Keratinocyte (primary cell): Measurements from ENCODE around the gene KCNK7.

Source experiments
- EZH2 ChIP-seq: IDR thresholded peaks from one replicate; pipeline ENCODE4 v1.6.1; 2012; ENCODE audit warnings: inconsistent platforms, mild to moderate bottlenecking, low read length, moderate library complexity
- TF ChIP-seq, protein P1 (sequence below), 3 experiments: IDR thresholded peaks in 1 of 3; conservative IDR thresholded peaks in 1 of 3; optimal IDR thresholded peaks in 1 of 3; 2 replicates in 2 of 3; 3 replicates in 1 of 3; pipeline versions ENCODE3 to v1.5.1; 2011; ENCODE audit warnings: low read length in 3 of 3, mild to moderate bottlenecking in 3 of 3, moderate library complexity in 2 of 3, control low read depth in 1 of 3, inconsistent platforms in 1 of 3; ENCODE audit not compliant: insufficient read depth in 2 of 3; ENCODE audit errors: extremely low read depth in 1 of 3

DNA sequence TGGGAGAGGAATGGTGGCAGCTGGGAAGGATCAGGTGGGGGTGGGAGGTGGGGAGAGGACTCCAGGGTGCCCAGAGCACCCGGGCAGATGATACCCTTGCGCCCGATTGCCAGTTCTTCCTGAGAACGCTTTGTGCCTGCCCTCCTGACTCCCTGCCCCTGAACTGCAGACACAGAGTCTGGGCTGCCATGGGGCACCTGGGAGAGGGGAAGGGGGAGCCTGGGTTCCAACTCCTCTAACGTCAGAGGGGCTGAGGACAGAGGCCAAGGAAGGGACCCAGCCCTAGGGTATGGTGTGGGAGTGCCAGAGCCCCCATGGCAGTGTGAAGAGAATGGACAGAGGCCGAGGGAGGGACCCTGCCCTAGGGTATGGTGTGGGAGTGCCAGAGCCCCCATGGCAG, 920 bp upstream of the KCNK7 start:
- TF ChIP-seq, protein P1, sequence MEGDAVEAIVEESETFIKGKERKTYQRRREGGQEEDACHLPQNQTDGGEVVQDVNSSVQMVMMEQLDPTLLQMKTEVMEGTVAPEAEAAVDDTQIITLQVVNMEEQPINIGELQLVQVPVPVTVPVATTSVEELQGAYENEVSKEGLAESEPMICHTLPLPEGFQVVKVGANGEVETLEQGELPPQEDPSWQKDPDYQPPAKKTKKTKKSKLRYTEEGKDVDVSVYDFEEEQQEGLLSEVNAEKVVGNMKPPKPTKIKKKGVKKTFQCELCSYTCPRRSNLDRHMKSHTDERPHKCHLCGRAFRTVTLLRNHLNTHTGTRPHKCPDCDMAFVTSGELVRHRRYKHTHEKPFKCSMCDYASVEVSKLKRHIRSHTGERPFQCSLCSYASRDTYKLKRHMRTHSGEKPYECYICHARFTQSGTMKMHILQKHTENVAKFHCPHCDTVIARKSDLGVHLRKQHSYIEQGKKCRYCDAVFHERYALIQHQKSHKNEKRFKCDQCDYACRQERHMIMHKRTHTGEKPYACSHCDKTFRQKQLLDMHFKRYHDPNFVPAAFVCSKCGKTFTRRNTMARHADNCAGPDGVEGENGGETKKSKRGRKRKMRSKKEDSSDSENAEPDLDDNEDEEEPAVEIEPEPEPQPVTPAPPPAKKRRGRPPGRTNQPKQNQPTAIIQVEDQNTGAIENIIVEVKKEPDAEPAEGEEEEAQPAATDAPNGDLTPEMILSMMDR (optimal IDR thresholded peaks at IDR 0.05 in 1 of 3, IDR thresholded peaks at IDR 0.05 in 1 of 3, conservative IDR thresholded peaks at IDR 0.05 in 1 of 3; ENCODE audit: extremely low read depth in 1 of 3, insufficient read depth in 2 of 3, low read length in 3 of 3), result no peak
- no peak for TF ChIP-seq EZH2
